HEK293T (cell line): ENCODE measurements around the gene BLVRB.

Source experiments
- CTBP1 ChIP-seq: fragments of 450-650 bp; IDR thresholded peaks from 2 replicates; pipeline ENCODE4 v1.6.1; 2016; ENCODE audit warnings: borderline replicate concordance
- ELF4 ChIP-seq: fragments of 450-650 bp; IDR thresholded peaks from 2 replicates; pipeline ENCODE4 v1.6.1; 2017; ENCODE audit warnings: antibody characterized with exemption
- FOXM1 ChIP-seq: fragments of 450-650 bp; IDR thresholded peaks from 2 replicates; pipeline ENCODE4 v1.6.1; 2017; ENCODE audit warnings: mild to moderate bottlenecking, borderline replicate concordance
- HDGF ChIP-seq: fragments of 450-650 bp; IDR thresholded peaks from 2 replicates; pipeline ENCODE4 v1.6.1; 2017; ENCODE audit warnings: antibody characterized with exemption, borderline replicate concordance
- L3MBTL2 ChIP-seq: fragments of 450-650 bp; conservative IDR thresholded peaks from 2 replicates; pipeline ENCODE4 v1.6.1; 2016; ENCODE audit warnings: mild to moderate bottlenecking
- LEF1 ChIP-seq: fragments of 450-650 bp; IDR thresholded peaks from 2 replicates; pipeline ENCODE4 v1.6.1; 2017; ENCODE audit warnings: mild to moderate bottlenecking, borderline replicate concordance
- NFRKB ChIP-seq: fragments of 450-650 bp; IDR thresholded peaks from 2 replicates; pipeline ENCODE4 v1.6.1; 2016; ENCODE audit warnings: mild to moderate bottlenecking, moderate library complexity
- SP1 ChIP-seq: fragments of 450-650 bp; IDR thresholded peaks from 2 replicates; pipeline ENCODE4 v1.6.1; 2017
- SUZ12 ChIP-seq: fragments of 450-650 bp; IDR thresholded peaks from 2 replicates; pipeline ENCODE4 v1.6.1; 2016; ENCODE audit warnings: mild to moderate bottlenecking
- TARDBP ChIP-seq: fragments of 450-650 bp; IDR thresholded peaks from 2 replicates; pipeline ENCODE4 v1.6.1; 2016
- ZNF384 ChIP-seq: fragments of 450-650 bp; IDR thresholded peaks from 2 replicates; pipeline ENCODE4 v1.6.1; 2016
- TF ChIP-seq, protein P1 (sequence below): fragments of 450-650 bp; IDR thresholded peaks from 2 replicates; pipeline ENCODE4 v1.6.1; 2016

DNA sequence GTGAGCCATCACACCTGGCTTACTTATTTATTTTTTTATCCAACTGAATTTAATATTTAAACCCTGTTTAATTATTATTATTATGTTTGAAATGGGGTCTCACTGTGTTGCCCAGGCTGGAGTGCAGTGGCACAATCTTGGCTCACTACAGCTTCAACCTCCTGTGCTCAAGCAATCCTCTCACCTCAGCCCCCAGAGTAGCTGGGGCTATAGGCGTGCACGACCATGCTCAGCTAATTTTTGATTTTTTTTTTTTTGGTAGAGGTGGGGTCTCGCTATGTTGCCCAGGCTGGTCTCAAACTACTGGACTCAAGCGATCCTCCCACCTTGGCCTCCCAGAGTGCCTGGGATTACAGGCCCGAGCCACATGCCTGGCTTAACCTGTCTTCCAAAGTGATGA lies 33.8 kb upstream of the BLVRB start:
- TF ChIP-seq CTBP1 = no peak
- no peak for TF ChIP-seq TARDBP
- TF ChIP-seq ELF4 = no peak
- TF ChIP-seq L3MBTL2 = no peak
- no peak for TF ChIP-seq HDGF
- no peak for TF ChIP-seq ZNF384
- TF ChIP-seq SP1 = no peak
- no peak for TF ChIP-seq NFRKB
- TF ChIP-seq SUZ12 = no peak
- TF ChIP-seq, protein P1, sequence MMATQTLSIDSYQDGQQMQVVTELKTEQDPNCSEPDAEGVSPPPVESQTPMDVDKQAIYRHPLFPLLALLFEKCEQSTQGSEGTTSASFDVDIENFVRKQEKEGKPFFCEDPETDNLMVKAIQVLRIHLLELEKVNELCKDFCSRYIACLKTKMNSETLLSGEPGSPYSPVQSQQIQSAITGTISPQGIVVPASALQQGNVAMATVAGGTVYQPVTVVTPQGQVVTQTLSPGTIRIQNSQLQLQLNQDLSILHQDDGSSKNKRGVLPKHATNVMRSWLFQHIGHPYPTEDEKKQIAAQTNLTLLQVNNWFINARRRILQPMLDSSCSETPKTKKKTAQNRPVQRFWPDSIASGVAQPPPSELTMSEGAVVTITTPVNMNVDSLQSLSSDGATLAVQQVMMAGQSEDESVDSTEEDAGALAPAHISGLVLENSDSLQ = no peak
- TF ChIP-seq LEF1 = no peak
- no peak for TF ChIP-seq FOXM1
